Endothelial cell of umbilical vein (primary cell): ENCODE data around the gene ZNF446. TPM values are rescaled to one million over a fixed set of nuclear protein-coding genes. Genes with fewer than 3 reads are reported as not detected.
"Not testable (repeated sequence)": the region's sequence is repeated elsewhere in the genome, so short reads cannot be mapped to it uniquely, and the experiment has no call there.

Source experiments
- BruUV-seq: library from RNA; stranded (reverse); fragments of 400-500 nt; replicated peaks from 2 replicates; lab custom pipeline; 2021; lab: Mats Ljungman, UMichigan
- CTCF ChIA-PET: fragments of 300-600, 350-600 bp; sonication (Branson Sonifier 250); formaldehyde crosslinking; loops from one replicate; lab custom pipeline; 2021; ENCODE audit warnings: antibody characterized with exemption, inconsistent platforms; lab: Charles Lee
- POLR2A ChIA-PET: fragments of 300-600, 350-600 bp; sonication (Branson Sonifier 250); formaldehyde crosslinking; loops from one replicate; lab custom pipeline; 2021; ENCODE audit warnings: antibody characterized with exemption, inconsistent platforms; lab: Charles Lee
- DNase-seq: peaks from one replicate; pipeline ENCODE4 v3.0.0-alpha.2; 2011; ENCODE audit warnings: low read depth, low spot score
- FAIRE-seq: peaks from 2 replicates; lab custom pipeline; 2011; peaks lifted over from hg19 to GRCh38; lab: Jason Lieb, UNC
- H2AFZ ChIP-seq: 2 replicates; pipeline ENCODE4 v1.6.0; 2012; ENCODE audit warnings: low read depth, low read length, control low read depth, inconsistent platforms
- H3K27ac ChIP-seq: 2 replicates; pipeline ENCODE4 v1.5.1; 2011; ENCODE audit warnings: low read depth, mild to moderate bottlenecking, control low read depth, low read length, moderate library complexity; ENCODE audit not compliant: insufficient read depth
- H3K27me3 ChIP-seq, 2 experiments: 2 replicates each; pipeline versions ENCODE4 v1.6.0 to v1.6.1; 2011; ENCODE audit warnings: low read length in 2 of 2, mixed read lengths in 1 of 2; ENCODE audit not compliant: control insufficient read depth in 2 of 2, insufficient read depth in 2 of 2
- H3K36me3 ChIP-seq, 2 experiments: 2 replicates in 1 of 2; 3 replicates in 1 of 2; pipeline ENCODE4 v1.5.1; 2011; ENCODE audit warnings: low read length in 2 of 2, mild to moderate bottlenecking in 1 of 2, moderate library complexity in 1 of 2; ENCODE audit not compliant: control insufficient read depth in 2 of 2, insufficient read depth in 2 of 2; ENCODE audit errors: extremely low read depth in 1 of 2
- H3K4me1 ChIP-seq: 3 replicates; pipeline ENCODE4 v1.5.1; 2011; ENCODE audit warnings: mild to moderate bottlenecking, low read length; ENCODE audit not compliant: control insufficient read depth, insufficient read depth; ENCODE audit errors: extremely low read depth
- H3K4me2 ChIP-seq: 2 replicates; pipeline ENCODE4 v1.6.1; 2011; ENCODE audit warnings: low read length, control low read depth, mixed read lengths; ENCODE audit not compliant: insufficient read depth
- H3K4me3 ChIP-seq, 3 experiments: fragments of 200-600 bp in 1 of 3; sonication (generic), shearing (Covaris generic) in 1 of 3; replicated peaks in 1 of 3; 2 replicates each; pipeline ENCODE4 v1.5.1; 2011 to 2016; ENCODE audit warnings: control low read depth in 3 of 3, low read length in 3 of 3, mild to moderate bottlenecking in 2 of 3, inconsistent platforms in 1 of 3, low read depth in 1 of 3, moderate library complexity in 1 of 3; ENCODE audit not compliant: insufficient read depth in 1 of 3
- H3K79me2 ChIP-seq: 2 replicates; pipeline ENCODE4 v1.6.0; 2012; ENCODE audit warnings: low read length, inconsistent platforms; ENCODE audit not compliant: control insufficient read depth, insufficient read depth
- H3K9ac ChIP-seq: replicated peaks from 2 replicates; pipeline ENCODE3; 2011; ENCODE audit warnings: low read length, control low read depth; ENCODE audit not compliant: insufficient read depth; ENCODE audit errors: extremely low read depth
- H3K9me1 ChIP-seq: replicated peaks from 3 replicates; pipeline ENCODE4 v1.6.0; 2011; ENCODE audit warnings: mild to moderate bottlenecking, low read length; ENCODE audit not compliant: control insufficient read depth, insufficient read depth; ENCODE audit errors: extremely low read depth
- H3K9me3 ChIP-seq: replicated peaks from 2 replicates; pipeline ENCODE4 v1.5.1; 2012; ENCODE audit warnings: low read length, inconsistent platforms; ENCODE audit not compliant: control insufficient read depth, insufficient read depth
- H4K20me1 ChIP-seq: replicated peaks from 2 replicates; pipeline ENCODE3; 2011; ENCODE audit warnings: mild to moderate bottlenecking, low read length; ENCODE audit not compliant: control insufficient read depth, insufficient read depth; ENCODE audit errors: extremely low read depth
- GATA2 ChIP-seq: IDR thresholded peaks from 2 replicates; pipeline ENCODE4 v1.7.0; 2011; ENCODE audit warnings: low read depth, mild to moderate bottlenecking, moderate library complexity, mixed read lengths, low read length; ENCODE audit not compliant: insufficient read length, insufficient read depth
- MAX ChIP-seq: IDR thresholded peaks from 2 replicates; pipeline ENCODE4 v1.6.1; 2011; ENCODE audit not compliant: insufficient read depth, insufficient read length
- dilution Hi-C: fragments of 300-500 bp; cut with MboI; formaldehyde crosslinking; loops from one replicate; pipeline ENCODE4 v1.15.0; 2019; ENCODE audit warnings: low sequenced_read_pairs; ENCODE audit not compliant: extremely low pct_ligation_motif_present
- intact Hi-C: fragments of 100-400 bp; cut with micrococcal nuclease; formaldehyde crosslinking; loops from one replicate; pipeline ENCODE4 v1.10.0; 2022
- polyA plus RNA-seq, 4 experiments: library from polyadenylated mRNA; depleted of rRNA in 3 of 4; stranded (reverse) in 3 of 4; unstranded in 1 of 4; fragments of >200 nt; gene quantifications; 2 replicates each; pipeline versions ENCODE4 v1.2.1 to v1.2.3, GENCODE V29; 2011 to 2012; ENCODE audit warnings: missing spikeins in 1 of 4
- total RNA-seq: library from RNA; stranded (reverse); gene quantifications from 2 replicates; pipeline ENCODE4 v1.2.3, GENCODE V29; 2021

ZNF446 gene
- total and polyA plus RNA-seq, 2 donors (not counting 3 experiments of a cell fraction or from before 2014, with no cell fraction given), result 7.0 to 8.3 TPM

GRCh38 chr19:58469241-58470013 is 6.7 kb upstream of the ZNF446 start:
- FAIRE-seq (no peak), DNase-seq (no peak)
- dilution Hi-C loops, result no loop called here
- Histone ChIP-seq H3K27ac (no peak overlapping the region), H2AFZ (no peak overlapping the region), H3K9ac (no peak overlapping the region), H3K4me3 (no peak overlapping the region), H3K4me1 (peaks cover 3% of the 10 kb centered on the region), H3K27me3 (no peaks in the 10 kb centered on the region), H3K4me2 (no peak overlapping the region), H3K36me3 (peaks cover 4 to 22% of the 10 kb centered on the region in 2 experiments), H3K79me2 (peaks cover 10% of the 10 kb centered on the region), H4K20me1 (no peaks in the 10 kb centered on the region), H3K9me1 (no peaks in the 10 kb centered on the region), H3K9me3 (no peaks in the 10 kb centered on the region)
- no TSS peak for BruUV-seq
- TF ChIP-seq MAX, result no peak
- no peak for TF ChIP-seq GATA2
- intact Hi-C loops, result no loop called here
- CTCF ChIA-PET, result interaction anchor here (1.8 kb wide), 1 partner anchor 50 kb away, joined by 4 read pairs; the partner anchor contains the start of gene ZBTB45
- POLR2A ChIA-PET, result interaction anchor here (0.6 kb wide), 1 partner anchor 182 kb away, joined by 4 read pairs; no protein-coding TSS in a partner anchor

GRCh38 chr19:58470837-58471543 is 5.2 kb upstream of the ZNF446 start:
- POLR2A ChIA-PET, H3K4me1 ChIP-seq, CTCF ChIA-PET, H3K4me2 ChIP-seq, H3K79me2 ChIP-seq, H3K9ac ChIP-seq, H2AFZ ChIP-seq, H3K27me3 ChIP-seq, H3K27ac ChIP-seq, dilution Hi-C loops, BruUV-seq, H4K20me1 ChIP-seq, H3K9me1 ChIP-seq, H3K4me3 ChIP-seq, H3K9me3 ChIP-seq, intact Hi-C loops, FAIRE-seq, DNase-seq: not testable (repeated sequence)
- H3K36me3 ChIP-seq, result peaks cover 4 to 22% of the 10 kb centered on the region in 2 experiments
